ENCODE results near the gene TMEM132C. TPM values are rescaled to one million over a fixed set of nuclear protein-coding genes. Genes with fewer than 3 reads are reported as not detected.

The TMEM132C gene
- total RNA-seq, 2 experiments from 2014 or later, result not detected

DNA sequence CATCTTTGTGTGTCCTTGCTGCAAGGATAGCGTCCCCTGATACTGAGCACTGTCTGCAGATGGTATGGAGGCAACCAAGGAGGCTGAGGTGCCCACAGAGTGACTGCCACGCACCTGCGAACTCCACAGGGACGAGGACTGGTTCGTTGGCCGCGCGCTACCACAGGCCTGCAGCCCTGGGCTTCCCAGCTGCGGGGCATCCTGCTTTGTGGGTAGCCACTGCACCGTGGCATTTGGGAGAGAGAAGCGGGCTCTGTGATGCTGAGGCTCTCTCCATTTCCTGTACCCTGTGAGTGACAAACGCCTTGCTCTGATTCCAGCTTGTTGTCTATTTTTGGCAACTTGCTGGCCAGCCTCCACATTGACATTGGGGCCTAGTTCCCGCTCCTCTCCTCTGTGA lies 480.5 kb downstream of the TMEM132C start:
- Mint-ChIP-seq H3K9me3 (no peaks in the 10 kb centered on the region), H3K4me3 (no peak overlapping the region), H3K27me3 (ENCODE audit: low read depth) (peaks cover 6% of the 10 kb centered on the region), H3K4me1 (ENCODE audit: low read depth) (no peaks in the 10 kb centered on the region), H3K36me3 (ENCODE audit: low read depth) (no peaks in the 10 kb centered on the region), H3K27ac (no peak overlapping the region)
- DNase-seq, result no peak
- intact Hi-C loops (cut with micrococcal nuclease), result no loop called here
- CTCF ChIA-PET, result no interaction called here

DNA sequence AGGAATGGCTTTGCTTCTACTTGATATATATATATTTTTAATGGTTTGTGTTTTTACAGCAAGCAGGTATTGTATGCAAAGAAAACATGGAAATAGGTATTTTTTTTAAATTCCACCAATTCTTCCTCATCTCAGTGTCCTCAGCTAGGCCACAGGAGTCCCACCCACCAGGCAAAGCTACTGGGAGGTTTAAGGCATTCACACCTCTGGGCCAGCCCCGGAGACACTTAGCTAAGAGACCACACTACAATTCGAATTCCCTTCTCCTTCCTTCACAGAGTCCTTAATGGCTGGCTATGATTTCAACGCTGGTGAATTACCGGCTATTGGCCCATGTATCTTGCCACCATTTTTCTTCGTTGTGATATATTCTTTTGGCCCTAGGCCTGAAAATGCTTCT lies 485.4 kb downstream of the TMEM132C start:
- Mint-ChIP-seq H3K36me3 (ENCODE audit: low read depth) (no peaks in the 10 kb centered on the region), H3K4me1 (ENCODE audit: low read depth) (no peaks in the 10 kb centered on the region), H3K9me3 (no peaks in the 10 kb centered on the region), H3K4me3 (no peak overlapping the region), H3K27me3 (ENCODE audit: low read depth) (peaks cover 6% of the 10 kb centered on the region), H3K27ac (no peak overlapping the region)
- CTCF ChIA-PET, result no interaction called here
- DNase-seq, result no peak
- intact Hi-C loops (cut with micrococcal nuclease), result no loop called here

DNA sequence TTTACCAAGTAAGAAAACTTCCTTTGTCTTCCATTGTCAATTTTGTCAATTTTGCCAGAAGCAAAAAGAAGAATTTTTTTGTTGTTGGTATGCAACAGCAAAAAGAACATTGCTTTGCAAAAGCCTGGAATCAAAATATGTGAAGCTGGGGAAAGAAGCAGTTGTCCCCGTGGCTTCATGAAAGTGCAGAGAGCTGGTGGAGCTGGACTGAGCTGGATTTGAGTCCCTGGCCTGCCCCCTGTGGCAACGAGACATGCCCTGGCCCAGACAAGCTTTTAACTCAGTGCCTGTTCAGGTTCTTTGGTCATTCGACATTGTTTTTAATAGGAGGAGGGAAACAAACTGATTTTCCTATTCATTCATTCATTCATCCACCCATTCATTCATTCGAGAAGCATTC lies 486.5 kb downstream of the TMEM132C start:
- DNase-seq, result no peak
- intact Hi-C loops (cut with micrococcal nuclease), result no loop called here
- H3K27ac Mint-ChIP-seq, result no peak overlapping the region
- no peak overlapping the region for H3K4me3 Mint-ChIP-seq
- H3K36me3 Mint-ChIP-seq (ENCODE audit: low read depth), result no peaks in the 10 kb centered on the region
- H3K27me3 Mint-ChIP-seq (ENCODE audit: low read depth), result no peaks in the 10 kb centered on the region
- CTCF ChIA-PET, result no interaction called here
- no peaks in the 10 kb centered on the region for H3K9me3 Mint-ChIP-seq
- H3K4me1 Mint-ChIP-seq (ENCODE audit: low read depth), result no peaks in the 10 kb centered on the region

DNA sequence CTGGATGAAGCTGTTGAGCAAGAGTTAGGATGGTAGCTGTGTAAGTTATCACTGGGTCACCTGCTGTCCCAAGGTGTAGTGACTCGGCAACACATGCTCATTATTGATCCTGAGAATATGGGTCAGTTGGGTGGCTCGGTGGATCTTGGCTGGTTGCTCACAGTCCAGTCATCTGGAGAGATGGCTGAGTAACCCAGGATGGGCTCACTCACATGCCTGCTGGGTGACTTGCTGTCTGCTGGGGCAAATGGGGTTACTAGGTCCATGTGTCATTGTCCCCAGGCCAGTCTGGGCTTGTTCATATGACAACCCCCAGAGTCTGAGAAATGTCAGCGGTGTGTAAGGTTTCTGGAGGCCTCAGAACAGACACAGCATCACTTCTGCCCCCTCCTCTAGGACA lies 487.3 kb downstream of the TMEM132C start:
- Mint-ChIP-seq H3K4me3 (no peak overlapping the region), H3K9me3 (no peaks in the 10 kb centered on the region), H3K27ac (no peak overlapping the region), H3K36me3 (ENCODE audit: low read depth) (no peaks in the 10 kb centered on the region), H3K27me3 (ENCODE audit: low read depth) (no peaks in the 10 kb centered on the region), H3K4me1 (ENCODE audit: low read depth) (no peaks in the 10 kb centered on the region)
- no peak for DNase-seq
- CTCF ChIA-PET, result interaction anchor here (0.6 kb wide), 1 partner anchor 132 kb away, joined by 4 read pairs; no protein-coding TSS in a partner anchor
- intact Hi-C loops (cut with micrococcal nuclease), result no loop called here

DNA sequence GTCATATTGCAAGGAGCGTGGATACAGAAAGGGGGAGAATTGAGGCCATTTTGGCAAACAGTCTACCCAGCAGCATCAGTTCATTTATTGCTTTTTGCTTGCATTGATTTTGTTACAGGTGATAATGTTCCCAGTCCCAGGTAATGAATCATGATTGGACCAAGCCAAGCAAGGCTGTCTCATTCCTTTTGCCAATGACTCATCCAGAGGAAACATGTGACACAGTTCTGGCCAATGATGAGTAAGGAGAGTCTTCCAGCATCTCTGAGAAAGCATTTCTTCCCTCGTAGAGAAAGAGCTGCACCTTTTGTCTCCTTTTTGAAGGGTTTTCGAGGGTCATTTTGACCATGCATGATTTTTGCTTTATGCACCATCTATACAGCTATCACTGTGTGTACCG lies 488.6 kb downstream of the TMEM132C start:
- no peak for DNase-seq
- CTCF ChIA-PET, result no interaction called here
- Mint-ChIP-seq H3K9me3 (no peaks in the 10 kb centered on the region), H3K27ac (no peak overlapping the region), H3K36me3 (ENCODE audit: low read depth) (no peaks in the 10 kb centered on the region), H3K27me3 (ENCODE audit: low read depth) (no peaks in the 10 kb centered on the region), H3K4me3 (no peak overlapping the region), H3K4me1 (ENCODE audit: low read depth) (no peaks in the 10 kb centered on the region)
- intact Hi-C loops (cut with micrococcal nuclease), result no loop called here

Small RNA genes lying within 50 kb of the gene (microRNA-seq; reads per million reads assigned to microRNA genes)
- gene MIR3612 (ENCODE audit: borderline microRNAs expressed, borderline replicate concordance) (not detected), gene MIR4419B (ENCODE audit: borderline microRNAs expressed, borderline replicate concordance) (not detected)
